HG02610 (cell line): ENCODE measurements around the gene GAB2.
"Not testable (repeated sequence)": the region's sequence is repeated elsewhere in the genome, so short reads cannot be mapped to it uniquely, and the experiment has no call there.

ENCODE experiments used
- ATAC-seq: cut with Tn5 transposase; IDR thresholded peaks from one replicate; pipeline ENCODE4 v1.9.1; 2021; ENCODE audit warnings: mild to moderate bottlenecking, moderate library complexity; ENCODE audit not compliant: unreplicated experiment

Gene GAB2

DNA sequence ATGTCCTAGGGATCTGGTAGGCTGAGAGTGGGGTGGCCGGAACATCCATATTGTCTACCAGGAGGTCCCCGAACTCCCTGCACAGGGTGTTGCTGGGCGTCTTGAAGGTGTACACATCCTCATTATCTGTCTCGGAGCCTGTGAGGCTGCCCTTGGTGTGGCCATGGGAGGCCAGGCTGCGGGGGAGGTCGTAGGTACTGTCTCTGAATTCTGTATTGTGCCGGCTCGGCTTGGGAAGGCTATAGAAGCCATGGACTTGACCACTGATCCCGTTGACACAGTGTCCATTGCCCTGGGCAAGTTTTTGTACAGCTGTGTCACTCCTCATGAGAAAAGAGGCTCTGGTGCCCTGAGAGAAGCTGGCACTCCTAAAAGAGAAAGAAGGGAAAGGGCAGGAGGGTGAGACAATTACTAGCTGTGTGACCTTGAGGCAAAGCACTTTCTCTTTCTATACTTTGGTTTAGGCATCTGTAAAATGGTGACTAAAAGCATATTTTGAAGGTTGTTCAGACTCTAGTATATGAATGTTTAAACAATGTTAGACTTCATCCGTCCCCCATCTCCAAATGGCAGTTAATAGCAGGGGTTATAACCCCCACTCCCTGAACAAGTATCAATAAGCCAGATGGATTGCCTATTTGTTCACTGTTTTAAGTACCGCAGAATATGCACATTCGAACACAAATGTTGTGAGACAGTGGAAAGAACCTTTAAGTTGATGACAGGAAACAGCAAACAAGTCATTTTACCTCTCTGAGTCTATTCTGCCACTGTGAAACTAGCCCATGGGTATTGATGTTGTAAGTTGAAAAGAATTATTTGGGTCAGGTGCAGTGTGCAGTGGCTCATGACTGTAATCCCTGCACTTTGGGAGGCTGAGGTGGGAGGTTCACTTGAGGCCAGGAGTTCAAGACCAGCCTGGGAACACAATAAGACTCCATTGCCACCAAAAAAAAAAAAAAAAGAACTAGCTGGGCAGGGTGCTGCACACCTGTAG is 190.6 kb downstream of the GAB2 start:
- ATAC-seq: peak; percentile 32

DNA sequence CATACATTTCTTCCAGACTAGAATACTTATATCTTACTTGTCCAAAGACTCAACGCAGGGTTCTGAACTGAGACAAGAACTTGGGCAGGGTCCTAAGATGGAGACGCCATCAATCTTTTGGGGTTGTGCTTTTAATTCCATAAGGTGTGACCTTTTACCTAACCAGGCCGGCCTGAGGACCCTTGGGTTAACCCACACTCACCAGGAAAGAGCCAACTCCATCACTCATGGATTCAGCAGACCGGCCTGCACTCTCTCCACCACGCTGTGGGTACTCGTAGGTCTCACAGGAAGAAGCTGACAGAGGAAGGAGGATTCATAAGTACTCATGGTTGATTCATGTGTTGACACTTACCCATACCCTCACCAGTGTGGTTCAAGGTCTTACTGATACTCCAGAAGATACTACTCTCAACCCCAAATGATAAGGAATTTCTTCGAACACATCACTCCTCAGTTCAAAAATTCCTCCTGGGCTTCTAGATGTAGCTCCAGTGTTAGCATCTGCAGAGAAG is 192.7 kb downstream of the GAB2 start:
- ATAC-seq: no peak

DNA sequence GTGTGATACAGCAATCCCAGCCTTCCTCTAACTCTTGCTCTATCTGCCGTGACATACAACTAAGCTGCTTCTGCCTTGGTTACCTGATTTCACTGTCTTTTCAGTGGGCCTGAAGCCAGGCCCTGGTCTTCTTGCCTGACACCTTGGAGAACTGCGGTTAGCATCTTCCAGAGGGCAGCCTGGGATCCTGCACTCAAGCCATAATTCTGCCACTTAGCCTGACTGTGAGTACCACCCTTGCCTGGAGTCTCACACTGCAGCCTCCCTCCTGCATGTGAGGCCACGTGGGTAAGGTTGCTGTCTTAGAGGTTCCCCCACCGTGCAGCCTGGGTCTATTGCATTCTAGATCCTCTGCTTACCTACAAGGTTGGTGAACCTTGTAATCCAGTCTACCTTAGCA is 193.1 kb downstream of the GAB2 start:
- no peak for ATAC-seq

DNA sequence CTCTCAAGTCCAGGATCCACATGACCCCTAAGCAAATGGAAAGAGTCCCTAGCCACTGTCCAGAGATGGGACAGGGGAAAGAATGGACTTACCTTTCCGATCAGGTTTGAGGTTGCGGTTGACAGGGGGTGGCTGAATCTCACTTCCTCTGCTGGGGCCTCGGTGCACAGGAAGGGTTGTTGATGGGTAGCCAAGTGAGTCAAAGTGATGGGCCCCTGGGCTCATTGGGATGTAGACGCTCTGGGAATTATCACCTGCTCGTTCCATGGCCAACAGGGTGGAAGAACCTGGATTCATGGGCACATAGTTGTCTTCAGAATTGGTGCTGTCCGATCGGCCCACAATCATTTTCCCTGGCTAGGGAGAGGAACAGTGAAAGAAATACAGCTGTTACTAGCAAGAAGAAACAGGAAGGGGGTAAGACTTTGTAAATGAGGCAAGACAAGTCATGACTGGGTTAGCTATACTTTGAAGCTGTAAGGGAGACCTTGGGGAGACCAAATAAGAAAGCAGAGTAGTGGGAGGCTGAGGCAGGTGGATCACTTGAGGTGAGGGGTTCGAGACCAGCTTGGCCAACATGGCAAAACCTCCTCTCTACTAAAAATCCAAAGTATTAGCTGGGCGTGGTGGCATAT is 194.2 kb downstream of the GAB2 start:
- peak; percentile 67 for ATAC-seq

DNA sequence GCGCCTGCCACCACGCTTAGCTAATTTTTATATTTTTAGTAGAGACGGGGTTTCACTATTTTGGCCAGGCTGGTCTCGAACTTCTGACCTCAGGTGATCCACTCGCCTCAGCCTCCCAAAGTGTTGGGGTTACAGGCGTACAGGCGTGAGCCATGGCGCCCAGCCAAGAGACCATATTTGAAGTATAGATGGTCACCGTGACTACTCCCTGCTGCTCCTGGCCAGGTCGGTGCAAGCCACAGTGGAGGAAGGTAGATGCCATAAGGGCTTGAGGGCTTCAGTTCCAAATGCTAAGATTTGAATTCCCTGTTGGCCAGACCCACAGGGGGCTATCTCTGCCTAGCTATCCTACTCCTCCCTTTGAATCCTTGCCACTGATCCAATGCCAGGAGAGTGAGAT is 194.9 kb downstream of the GAB2 start:
- ATAC-seq: not testable (repeated sequence)

GRCh38 chr11:78221396-78222315 is 196.0 kb downstream of the GAB2 start:
- no peak for ATAC-seq

DNA sequence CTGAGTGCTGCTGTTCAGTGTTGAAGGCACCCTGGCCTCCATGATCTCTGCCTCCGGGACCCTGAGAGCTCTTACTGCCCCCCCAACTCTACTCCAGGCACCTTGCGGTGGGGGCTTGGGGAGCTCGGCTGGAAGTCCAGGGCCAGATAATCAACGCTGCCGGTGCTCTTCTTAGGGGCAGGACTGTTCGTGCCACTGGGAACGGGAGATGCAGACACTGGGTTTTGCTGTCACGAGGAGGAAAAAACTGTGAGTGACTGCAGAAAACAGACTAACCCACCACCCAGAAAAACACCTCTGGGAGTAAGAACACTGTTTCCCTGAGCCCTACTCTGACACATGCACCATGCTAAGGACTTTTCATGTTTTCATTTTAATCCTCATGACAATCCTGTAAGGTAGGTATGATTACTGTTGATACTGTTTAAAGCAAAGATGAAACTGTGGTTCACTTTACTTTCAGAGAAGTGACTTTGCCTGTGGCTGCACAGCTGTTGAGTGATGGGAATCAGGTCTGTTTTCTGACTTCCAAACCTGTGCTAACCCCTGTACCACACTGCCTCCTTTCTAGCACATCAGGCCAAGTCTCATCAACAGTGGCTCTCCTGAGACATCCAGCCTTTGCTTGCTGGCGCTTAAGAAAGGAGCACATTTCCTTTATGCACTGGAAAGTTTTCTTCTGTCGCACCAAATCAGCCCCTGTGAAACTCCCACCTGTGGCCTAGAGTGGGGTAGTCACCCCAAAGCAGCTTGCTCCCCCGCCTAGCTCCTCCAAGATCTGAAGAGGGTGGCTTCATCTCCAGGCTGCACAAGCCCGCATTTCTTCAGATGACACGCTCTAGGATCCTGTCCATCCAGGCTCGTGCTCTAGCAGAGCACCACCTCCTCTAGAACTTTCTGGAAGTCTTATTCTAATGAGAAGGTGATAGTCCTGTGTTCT is 197.1 kb downstream of the GAB2 start:
- no peak for ATAC-seq

- no peak for ATAC-seq
Measured at GRCh38 chr11:78219493-78220217, 198.0 kb downstream of the GAB2 start.

DNA sequence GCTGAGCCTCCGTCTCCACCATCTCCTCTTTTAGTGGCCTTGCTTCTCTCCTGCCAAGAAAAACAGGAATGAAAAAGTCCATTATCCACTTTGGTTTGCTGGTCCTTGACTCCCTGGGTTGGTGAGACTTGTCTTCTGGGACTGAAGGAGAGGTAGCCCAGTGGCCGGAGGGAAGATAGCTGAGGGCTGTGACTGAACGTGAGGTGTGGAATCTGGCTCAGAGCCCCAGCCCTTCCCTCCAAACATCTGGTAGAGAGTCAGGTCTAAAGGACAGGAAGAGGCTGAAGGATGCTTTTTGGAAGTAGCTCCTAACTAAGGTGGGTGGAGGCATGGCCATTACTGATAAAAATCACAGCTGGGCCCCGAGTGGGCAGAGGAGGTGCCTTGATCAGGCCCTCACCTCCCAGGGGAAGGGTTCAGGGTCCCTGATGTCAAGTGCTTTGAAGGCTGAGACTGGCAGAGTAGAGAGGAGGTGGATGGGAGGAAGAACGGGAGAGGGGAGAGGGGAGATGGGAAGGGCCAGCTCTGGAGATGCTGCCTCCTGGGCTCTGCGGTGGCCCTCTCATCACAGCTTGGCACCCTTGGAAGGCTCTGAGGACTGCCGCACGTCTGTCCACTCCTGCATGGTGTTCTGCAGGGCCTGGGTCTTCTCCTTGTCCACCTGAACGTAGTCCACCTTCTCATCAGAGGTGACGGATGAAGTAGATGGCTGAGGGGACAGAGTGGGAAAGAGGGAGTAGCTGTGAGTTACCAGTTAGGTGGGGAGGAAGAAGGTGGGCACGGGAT is 198.7 kb downstream of the GAB2 start:
- ATAC-seq: no peak

DNA sequence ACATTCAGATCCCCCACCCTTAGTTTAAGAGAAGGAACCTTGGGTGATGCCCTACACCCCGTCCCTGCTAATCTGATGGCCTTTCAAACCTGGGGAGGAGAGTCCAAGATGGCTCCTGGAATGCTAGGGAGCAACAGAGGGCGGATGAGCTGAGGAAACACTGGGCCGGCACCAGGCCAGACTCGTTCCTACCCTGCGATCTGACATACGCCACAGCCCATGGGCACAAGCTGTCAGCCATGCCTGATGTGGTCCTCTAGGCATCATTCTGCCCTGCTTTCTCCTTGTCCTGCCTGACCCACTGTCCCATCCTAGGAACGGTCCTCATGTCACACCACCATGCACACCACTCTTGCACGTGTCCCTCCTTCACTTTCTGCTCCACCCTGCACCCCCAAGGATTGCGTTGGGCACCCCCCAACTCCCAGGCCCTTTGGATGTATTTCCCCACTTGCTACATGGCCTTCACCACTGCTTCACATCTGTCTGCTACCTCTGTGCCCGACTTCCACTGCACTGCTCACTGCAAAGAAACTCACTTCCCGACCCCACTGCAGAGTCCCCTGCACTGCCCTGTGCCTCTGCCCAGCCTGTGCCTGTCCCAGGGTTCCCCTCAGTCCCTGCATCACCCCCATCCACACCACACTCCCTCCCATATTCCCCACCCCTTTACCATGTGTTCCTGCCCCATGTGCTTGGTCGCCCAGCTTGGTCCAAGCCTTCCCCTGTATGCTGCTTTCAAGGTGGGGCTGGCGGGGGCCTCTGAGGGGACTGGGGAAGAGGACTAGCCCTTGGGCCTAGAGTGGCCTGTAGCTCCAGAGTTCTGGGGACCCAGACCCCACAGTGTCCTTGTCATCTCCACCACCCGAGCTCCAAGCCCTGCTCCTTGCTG is 199.7 kb downstream of the GAB2 start:
- ATAC-seq: no peak

DNA sequence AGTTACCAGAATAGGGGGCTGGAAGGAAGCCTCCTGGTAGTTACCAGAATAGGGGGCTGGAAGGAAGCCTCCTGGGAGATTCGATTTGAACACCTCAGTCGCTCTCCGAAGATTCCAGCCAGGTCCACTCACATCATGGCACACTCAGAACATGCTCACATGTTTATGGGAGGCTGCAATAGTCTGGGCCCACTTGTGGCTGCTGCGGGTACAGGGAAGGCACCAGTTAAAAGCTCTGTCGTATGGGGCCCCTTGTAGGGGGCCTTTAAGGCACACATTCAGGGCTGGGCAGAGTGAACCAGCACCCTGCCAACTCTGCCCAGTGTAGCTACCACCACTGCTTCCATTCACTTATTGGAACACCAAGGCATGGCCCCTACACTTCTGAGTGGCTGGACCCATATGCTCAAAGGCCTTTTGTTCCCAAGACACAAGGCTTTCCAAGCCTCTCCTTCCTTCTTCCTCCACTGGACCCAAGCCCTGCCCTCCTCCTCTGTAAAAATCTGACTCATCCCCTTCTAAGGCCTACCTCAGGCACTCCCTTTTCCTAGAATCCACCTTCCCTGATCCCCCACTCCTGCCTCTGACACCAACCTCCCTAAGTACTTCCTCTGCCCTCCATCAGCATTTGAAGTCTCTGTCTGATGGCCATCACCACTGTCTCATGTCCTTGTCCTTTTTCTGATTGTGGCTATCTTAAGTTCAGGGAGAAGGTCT is 200.9 kb downstream of the GAB2 start:
- no peak for ATAC-seq

GRCh38 chr11:78216021-78216420 is 201.6 kb downstream of the GAB2 start:
- ATAC-seq: no peak

GRCh38 chr11:78214331-78215194 is 203.1 kb downstream of the GAB2 start:
- ATAC-seq: no peak

- no peak for ATAC-seq
Measured at GRCh38 chr11:78213526-78214330, 203.9 kb downstream of the GAB2 start.
